ENCODE measurements around the gene TIMP4.

The TIMP4 gene

DNA sequence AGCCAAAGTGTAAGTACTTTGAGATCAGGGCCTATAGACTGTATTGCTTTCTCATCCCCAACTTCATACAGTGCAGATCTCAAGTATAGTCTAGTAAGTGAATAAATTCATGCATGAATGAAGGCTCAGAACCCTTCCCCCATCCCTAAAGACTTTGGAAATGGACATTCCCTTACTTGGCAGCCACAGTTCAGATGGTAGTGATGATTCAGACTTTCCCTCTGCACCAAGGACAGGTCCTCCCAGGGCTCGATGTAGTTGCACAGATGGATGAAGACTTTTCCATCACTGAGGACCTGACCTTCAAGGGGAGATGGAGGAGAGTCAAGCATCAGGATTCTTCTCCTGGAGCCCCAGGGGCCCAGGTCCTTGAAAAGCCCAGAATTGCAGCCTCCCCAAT is 4.6 kb downstream of the TIMP4 start:
- intact Hi-C loops (cut with DNase I): no loop called here
- DNase-seq: no peak

DNA sequence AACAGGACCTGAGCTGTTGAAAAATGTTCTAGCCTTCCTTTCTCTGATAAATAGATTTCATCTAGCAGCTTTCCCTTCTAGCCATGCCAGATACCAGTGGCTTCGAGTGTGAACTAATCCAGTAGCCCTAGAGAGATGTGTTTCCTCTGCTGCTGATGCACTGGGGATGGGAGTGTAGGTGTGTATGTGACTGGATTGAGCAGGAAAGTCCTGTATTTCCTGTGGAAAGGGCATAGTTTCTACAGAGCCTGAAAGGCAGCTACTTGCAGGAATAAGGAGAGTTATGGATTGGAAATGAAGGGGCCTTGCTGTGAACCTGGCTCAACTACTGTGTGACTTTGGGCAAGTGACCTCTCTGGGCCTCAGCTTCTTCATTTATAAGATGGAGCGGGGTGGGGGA is 8.6 kb downstream of the TIMP4 start:
- intact Hi-C loops (cut with DNase I): no loop called here
- no peak for DNase-seq

DNA sequence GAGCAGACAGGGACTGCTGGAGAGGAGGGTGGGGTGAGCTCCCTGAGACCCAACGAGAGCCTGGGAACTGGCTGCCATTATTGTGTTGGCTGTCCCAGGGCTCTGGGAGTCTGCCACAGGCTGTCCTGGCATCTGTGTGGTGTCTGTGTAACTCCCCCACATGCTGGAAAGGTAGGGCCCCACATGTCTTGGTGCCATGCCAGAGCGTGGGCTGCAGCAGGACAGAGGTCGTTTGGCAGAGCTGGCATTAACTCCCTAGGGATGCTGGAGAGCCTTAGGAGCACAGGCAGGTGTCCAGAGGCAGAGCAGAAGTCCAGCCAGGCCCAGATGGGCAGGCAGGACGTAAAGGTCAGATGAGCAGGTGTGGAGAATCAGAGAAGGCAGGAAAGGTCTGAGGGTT is 9.7 kb downstream of the TIMP4 start:
- intact Hi-C loops (cut with DNase I): no loop called here
- DNase-seq: no peak

DNA sequence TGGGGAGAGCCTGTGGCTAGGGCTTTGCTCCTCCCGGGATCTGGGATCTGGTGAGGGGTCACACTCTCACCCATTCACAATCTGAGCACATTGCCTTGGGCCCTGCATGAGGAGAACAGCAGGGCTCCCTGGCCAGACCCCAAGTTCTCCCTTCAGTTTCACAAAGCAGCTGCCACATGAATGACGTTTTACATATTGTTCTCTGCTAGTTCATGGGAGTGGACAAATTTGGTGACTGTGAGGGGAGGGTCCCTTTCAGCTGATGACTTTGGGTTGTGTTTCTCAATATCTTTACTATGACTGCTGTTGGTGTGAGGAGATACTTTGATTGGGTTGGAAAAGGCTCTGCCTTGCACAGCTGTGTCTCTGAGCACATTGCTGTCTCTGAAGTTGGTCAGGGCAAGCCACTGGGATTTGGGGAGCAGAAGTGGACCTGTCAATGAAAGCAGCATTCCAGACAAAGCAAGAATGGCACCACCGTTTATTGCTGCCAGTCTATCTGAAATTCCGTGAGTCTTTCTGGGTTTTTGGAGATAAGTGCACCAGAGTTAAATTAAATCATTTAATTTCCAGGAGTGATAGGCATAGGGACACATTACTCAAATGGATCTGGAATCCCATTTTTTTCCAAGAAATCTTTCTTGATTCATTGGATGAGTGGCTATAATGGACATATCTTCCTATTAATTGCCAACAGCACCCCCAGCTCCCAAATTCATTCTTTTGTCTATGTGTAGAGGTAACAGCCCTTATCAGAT is 10.3 kb downstream of the TIMP4 start:
- DNase-seq: no peak
- intact Hi-C loops (cut with DNase I): no loop called here

DNA sequence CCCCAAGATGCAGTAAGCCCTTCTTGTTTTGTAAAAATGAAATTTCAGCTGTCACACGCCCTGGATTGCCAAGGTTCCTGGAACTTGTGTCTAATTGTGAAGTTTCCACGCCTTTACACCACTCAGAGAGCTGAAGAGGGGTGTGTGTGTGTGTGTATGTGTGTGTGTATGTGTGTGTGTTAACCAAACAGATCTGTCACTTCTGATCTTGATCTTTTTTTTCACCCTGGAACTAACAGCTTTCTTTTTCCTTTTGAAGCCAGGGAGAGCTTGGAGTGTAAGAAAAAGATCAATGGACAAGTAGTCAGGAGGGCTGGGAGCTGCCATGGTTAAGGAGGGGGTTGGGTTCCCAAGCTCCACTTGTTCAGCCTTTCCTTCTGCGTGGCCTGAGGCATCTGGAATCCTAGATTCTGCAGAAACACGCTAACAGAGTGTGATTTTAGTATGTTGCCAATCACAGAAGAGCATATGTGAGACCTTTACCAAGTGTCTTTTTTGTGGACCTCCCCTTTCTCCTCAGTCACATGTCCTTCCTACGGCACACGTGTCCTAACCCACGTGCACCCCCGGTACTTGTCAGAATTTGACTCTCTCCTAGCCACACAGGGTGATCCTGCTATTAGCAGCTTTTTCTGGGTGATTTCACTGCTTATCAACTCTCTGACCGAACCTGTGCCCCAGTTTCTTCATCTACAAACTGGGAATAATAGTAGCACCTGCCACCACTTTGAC is 11.5 kb downstream of the TIMP4 start:
- DNase-seq: no peak
- intact Hi-C loops (cut with DNase I): no loop called here

GRCh38 chr3:12143949-12144504 is 14.7 kb downstream of the TIMP4 start:
- intact Hi-C loops (cut with DNase I): no loop called here
- DNase-seq: peak in 8 of 10 donors; percentile 37 to 95 (median 58)

DNA sequence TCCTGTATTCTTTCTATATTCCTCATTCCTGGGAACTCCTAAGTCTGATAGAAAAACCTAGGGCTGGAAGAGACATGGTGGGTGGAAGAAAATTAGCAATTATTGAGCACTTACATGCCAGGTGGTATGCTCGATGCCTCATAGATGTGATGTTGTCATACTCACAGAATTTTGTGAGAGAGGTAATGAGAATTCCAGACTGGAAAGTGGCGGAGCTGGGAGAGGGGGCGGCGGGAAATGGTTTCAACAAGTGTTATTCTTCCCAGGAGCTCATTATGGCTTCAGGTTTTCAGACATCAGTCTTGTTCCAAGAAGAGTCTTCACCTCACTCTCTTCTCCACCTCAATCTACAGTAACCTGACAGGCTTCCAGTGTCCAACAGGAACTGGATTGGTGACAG is 16.2 kb downstream of the TIMP4 start:
- no peak for DNase-seq
- intact Hi-C loops (cut with DNase I): no loop called here

DNA sequence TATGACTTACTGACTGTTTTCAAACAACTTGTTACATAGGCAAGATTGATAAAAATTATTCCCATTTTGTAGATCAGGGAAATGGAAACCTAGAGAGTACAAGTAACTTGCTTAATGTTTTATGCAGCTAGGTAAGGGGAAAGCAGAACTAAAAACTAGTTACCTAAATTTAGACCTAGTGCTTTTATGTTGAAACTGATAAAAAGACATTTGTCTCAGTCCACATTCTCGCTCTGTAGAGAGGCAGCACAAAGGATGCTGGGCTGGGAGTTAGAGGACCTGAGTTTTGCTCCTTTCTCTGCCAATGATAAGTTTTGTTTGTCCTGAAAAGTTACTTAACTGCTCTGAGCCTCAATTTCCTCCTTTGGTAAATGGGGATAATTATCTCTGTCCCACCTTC is 17.4 kb downstream of the TIMP4 start:
- intact Hi-C loops (cut with DNase I): no loop called here
- DNase-seq: no peak

GRCh38 chr3:12139111-12139511 is 19.6 kb downstream of the TIMP4 start:
- no peak for DNase-seq
- intact Hi-C loops (cut with DNase I): no loop called here

- no peak for DNase-seq
- intact Hi-C loops (cut with DNase I): no loop called here
Observed at GRCh38 chr3:12138044-12138443, 20.7 kb downstream of the TIMP4 start.

DNA sequence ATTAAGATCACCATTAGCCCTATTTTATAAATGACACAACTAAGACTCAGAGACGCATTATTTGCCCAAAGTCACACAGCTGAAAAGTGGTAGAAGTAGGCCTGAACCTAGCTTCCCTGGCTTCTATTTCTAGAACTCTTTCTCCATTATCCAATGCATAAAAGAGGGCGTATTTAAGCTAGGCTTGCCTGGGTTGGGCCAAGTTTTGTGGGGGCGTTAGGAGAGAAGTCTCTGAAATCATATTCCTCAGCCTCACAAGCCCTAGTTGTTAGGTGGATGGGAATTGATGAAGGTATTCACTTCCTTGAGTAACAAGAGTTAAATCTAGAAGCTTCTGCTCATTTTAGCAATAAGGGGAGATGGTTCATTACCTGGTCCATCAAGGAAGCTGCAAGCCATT is 22.3 kb downstream of the TIMP4 start:
- DNase-seq: no peak
- intact Hi-C loops (cut with DNase I): no loop called here

DNA sequence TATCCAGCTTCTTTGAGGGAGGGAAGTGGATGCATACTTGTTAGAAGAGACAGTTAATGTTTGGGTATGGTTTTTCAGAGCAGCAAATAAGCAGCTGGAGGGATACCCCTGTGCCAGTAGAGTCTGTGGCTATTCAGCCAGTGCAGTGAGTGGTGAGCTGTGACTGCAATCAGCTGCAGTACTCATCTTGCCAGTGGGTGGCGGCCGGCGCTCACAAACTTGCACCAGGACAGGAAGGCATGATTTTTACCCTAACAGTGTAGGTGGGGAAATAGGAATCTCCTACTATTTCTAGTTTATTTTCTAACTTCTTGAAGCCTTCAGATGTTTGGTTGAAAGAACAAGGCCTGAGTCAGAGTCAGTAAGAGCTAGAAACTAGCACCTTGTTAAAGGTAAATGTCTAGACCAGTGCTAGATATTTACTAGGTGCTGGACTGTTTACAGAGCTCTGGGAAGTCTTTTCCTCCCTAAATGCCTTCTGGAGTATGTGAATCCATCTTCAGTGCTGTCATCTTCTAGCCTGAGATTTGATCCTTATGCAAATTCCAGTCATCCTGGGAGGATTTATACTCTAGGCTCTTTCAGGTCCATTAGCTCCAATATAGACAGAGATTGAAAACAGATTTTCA is 23.6 kb downstream of the TIMP4 start:
- peak; percentile 59 to 96 (median 78) for DNase-seq
- intact Hi-C loops (cut with DNase I): loop anchor here (1.0 kb wide), 2 partner anchors 41 to 344 kb away; no protein-coding TSS in a partner anchor

DNA sequence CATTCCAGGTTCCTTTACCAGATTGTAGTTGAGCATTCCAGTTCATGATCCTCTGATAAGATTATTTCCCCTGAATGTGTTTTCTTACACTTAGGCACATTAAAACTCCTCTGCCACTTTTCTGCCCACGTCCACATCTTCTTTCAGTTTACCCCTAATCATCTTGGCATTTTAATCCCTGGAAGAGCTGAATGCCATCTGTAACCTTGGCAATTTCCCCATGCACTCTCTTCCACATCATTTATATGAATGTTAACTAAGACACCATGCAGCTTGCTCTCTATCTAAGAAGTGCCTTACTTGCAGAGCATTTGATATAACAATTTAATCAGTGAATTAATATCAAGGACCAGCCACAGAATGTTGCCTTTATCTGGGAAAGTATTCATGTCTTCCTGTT is 25.8 kb downstream of the TIMP4 start:
- no peak for DNase-seq
- intact Hi-C loops (cut with DNase I): no loop called here

- intact Hi-C loops (cut with DNase I): no loop called here
- DNase-seq: no peak
Observed at GRCh38 chr3:12131351-12132090, 27.2 kb downstream of the TIMP4 start.

DNA sequence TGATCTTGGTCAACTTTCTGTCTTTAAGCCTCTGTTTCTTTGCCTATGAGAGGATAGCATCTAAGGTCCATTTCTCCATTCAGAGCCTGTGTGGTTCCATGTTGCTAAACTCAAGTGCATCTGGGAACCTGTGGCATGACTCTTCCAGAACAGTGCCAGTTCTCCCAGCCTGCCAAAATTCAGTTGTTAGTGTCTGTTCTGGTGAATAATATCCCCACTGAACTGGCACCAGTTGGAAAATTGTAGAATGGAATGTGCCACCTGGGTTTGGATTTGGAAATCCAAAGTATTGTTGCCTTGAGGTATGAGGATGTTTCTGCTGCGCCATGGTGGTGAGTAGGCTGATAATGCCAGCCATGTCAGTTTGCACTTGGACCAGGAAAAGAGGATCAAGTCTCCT is 31.3 kb downstream of the TIMP4 start:
- intact Hi-C loops (cut with DNase I): no loop called here

DNA sequence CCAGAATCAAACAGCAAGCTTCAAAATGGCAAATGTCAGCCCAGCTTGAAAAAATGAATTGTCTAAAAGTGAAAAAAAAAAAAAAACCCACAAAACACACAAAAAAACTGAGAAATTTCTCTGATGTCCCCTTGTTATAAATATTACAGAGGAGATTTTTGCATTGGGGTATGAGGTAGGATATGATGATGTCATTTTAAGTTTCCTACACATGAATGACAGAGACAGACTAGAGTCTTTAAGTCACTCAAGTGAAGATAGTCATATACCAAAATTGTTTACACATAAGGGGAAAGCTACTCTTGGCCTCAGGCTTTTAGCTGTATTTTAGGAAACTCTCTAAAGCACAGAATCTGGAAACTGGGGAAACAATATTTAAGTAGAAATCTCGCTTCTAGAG is 32.9 kb downstream of the TIMP4 start:
- DNase-seq: no peak
- intact Hi-C loops (cut with DNase I): no loop called here

More for the DNA sequence above, 31.3 kb downstream of the TIMP4 start:
- DNase-seq: no peak

GRCh38 chr3:12121466-12121865 is 37.2 kb downstream of the TIMP4 start:
- intact Hi-C loops (cut with DNase I): no loop called here
- DNase-seq: no peak

- DNase-seq: no peak
- intact Hi-C loops (cut with DNase I): no loop called here
Observed at GRCh38 chr3:12120374-12121140, 38.2 kb downstream of the TIMP4 start.

GRCh38 chr3:12117473-12117872 is 41.2 kb downstream of the TIMP4 start:
- DNase-seq: no peak
- intact Hi-C loops (cut with DNase I): no loop called here

- no peak for DNase-seq
- intact Hi-C loops (cut with DNase I): no loop called here
Observed at GRCh38 chr3:12116870-12117269, 41.8 kb downstream of the TIMP4 start.
